Ascending aorta (tissue), 2 donors: ENCODE results near the gene GALNT13. TPM values are rescaled to one million over a fixed set of nuclear protein-coding genes. Genes with fewer than 3 reads are reported as not detected.

ENCODE experiments used
- DNase-seq, 2 donors: peaks; one replicate each; pipeline ENCODE4 v3.0.0-alpha.2; 2019; ENCODE audit warnings: low spot score in 2 of 2
- H3K27ac ChIP-seq, 2 donors: fragments of 200-600 bp; sonication (generic); one replicate each; pipeline ENCODE4 v1.5.1; 2016 to 2017; ENCODE audit warnings: mild to moderate bottlenecking in 1 of 2
- H3K27me3 ChIP-seq: fragments of 200-600 bp; sonication (generic); one replicate; pipeline ENCODE4 v1.5.1; 2017
- H3K36me3 ChIP-seq, 2 donors: fragments of 200-600 bp; sonication (generic); one replicate each; pipeline ENCODE4 v1.5.1; 2016
- H3K4me1 ChIP-seq, 2 donors: fragments of 200-600 bp; sonication (generic); one replicate each; pipeline ENCODE4 v1.5.1; 2016 to 2017; ENCODE audit warnings: mild to moderate bottlenecking in 1 of 2
- H3K4me3 ChIP-seq, 2 donors: fragments of 200-600 bp; sonication (generic); one replicate each; pipeline ENCODE4 v1.5.1; 2016 to 2017; ENCODE audit warnings: mild to moderate bottlenecking in 1 of 2
- H3K9me3 ChIP-seq, 2 donors: fragments of 200-600 bp; sonication (generic); one replicate each; pipeline ENCODE4 v1.5.1; 2016
- CTCF ChIP-seq, 3 experiments: fragments of 200-600 bp in 2 of 3; fragments of 450-650 bp in 1 of 3; sonication (generic) in 2 of 3; IDR thresholded peaks; one replicate each; pipeline ENCODE4 v1.5.1; 2016 to 2019; ENCODE audit warnings: antibody characterized with exemption in 3 of 3, mild to moderate bottlenecking in 1 of 3, moderate library complexity in 1 of 3
- intact Hi-C: fragments of 100-400 bp; cut with DNase I; formaldehyde crosslinking; loops from one replicate; pipeline ENCODE4 v1.15.1; 2023
- total RNA-seq: library from RNA; depleted of rRNA; stranded (reverse); fragments of >200 nt; gene quantifications from one replicate; pipeline ENCODE4 v1.1.0, GENCODE V29; 2016

GALNT13 gene
- total RNA-seq, 1 donor from 2014 or later: not detected

GRCh38 chr2:154400563-154401290 is 529.0 kb downstream of the GALNT13 start:
- H3K27ac ChIP-seq: no peak overlapping the region
- no peaks in the 10 kb centered on the region for H3K9me3 ChIP-seq
- DNase-seq: no peak
- no peaks in the 10 kb centered on the region for H3K4me1 ChIP-seq
- intact Hi-C loops: no loop called here
- no peaks in the 10 kb centered on the region for H3K36me3 ChIP-seq
- no peak overlapping the region for H3K4me3 ChIP-seq
- no peak for TF ChIP-seq CTCF (IDR thresholded peaks at IDR 0.05)
- no peaks in the 10 kb centered on the region for H3K27me3 ChIP-seq

GRCh38 chr2:154402213-154402612 is 530.5 kb downstream of the GALNT13 start:
- Histone ChIP-seq H3K27me3 (no peaks in the 10 kb centered on the region), H3K27ac (no peak overlapping the region), H3K9me3 (no peaks in the 10 kb centered on the region), H3K4me3 (no peak overlapping the region), H3K4me1 (no peaks in the 10 kb centered on the region), H3K36me3 (no peaks in the 10 kb centered on the region)
- intact Hi-C loops: no loop called here
- DNase-seq: no peak
- TF ChIP-seq CTCF (IDR thresholded peaks at IDR 0.05): peak in 1 of 3 experiments; percentile 27

- Histone ChIP-seq H3K9me3 (no peaks in the 10 kb centered on the region), H3K27ac (no peak overlapping the region), H3K27me3 (no peaks in the 10 kb centered on the region), H3K4me1 (no peaks in the 10 kb centered on the region), H3K4me3 (no peak overlapping the region), H3K36me3 (no peaks in the 10 kb centered on the region)
- no peak for TF ChIP-seq CTCF (IDR thresholded peaks at IDR 0.05)
- DNase-seq: no peak
- intact Hi-C loops: no loop called here
These were observed 531.6 kb downstream of the GALNT13 start for GRCh38 chr2:154403242-154403790.

- no peak overlapping the region for H3K4me3 ChIP-seq
These were observed 537.1 kb downstream of the GALNT13 start for GRCh38 chr2:154408786-154409185.

GRCh38 chr2:154422251-154422650 is 550.5 kb downstream of the GALNT13 start:
- TF ChIP-seq CTCF (IDR thresholded peaks at IDR 0.05): no peak
- Histone ChIP-seq H3K27ac (no peak overlapping the region), H3K9me3 (no peaks in the 10 kb centered on the region), H3K36me3 (no peaks in the 10 kb centered on the region), H3K4me3 (no peak overlapping the region), H3K4me1 (no peaks in the 10 kb centered on the region), H3K27me3 (no peaks in the 10 kb centered on the region)
- intact Hi-C loops: no loop called here
- no peak for DNase-seq

More at GRCh38 chr2:154408786-154409185, 537.1 kb downstream of the GALNT13 start:
- Histone ChIP-seq H3K27me3 (no peaks in the 10 kb centered on the region), H3K4me1 (no peaks in the 10 kb centered on the region), H3K27ac (no peak overlapping the region), H3K36me3 (no peaks in the 10 kb centered on the region), H3K9me3 (no peaks in the 10 kb centered on the region)
- no peak for DNase-seq
- no peak for TF ChIP-seq CTCF (IDR thresholded peaks at IDR 0.05)
- intact Hi-C loops: no loop called here
